NCI-H2107 (cell line): Measurements from ENCODE around the gene IPCEF1.

Experiments
- DNase-seq: peaks from one replicate; lab custom pipeline; 2025; lab: John Stamatoyannopoulos, UW

The IPCEF1 gene, protein sequence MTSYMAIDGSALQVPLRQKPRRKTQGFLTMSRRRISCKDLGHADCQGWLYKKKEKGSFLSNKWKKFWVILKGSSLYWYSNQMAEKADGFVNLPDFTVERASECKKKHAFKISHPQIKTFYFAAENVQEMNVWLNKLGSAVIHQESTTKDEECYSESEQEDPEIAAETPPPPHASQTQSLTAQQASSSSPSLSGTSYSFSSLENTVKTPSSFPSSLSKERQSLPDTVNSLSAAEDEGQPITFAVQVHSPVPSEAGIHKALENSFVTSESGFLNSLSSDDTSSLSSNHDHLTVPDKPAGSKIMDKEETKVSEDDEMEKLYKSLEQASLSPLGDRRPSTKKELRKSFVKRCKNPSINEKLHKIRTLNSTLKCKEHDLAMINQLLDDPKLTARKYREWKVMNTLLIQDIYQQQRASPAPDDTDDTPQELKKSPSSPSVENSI

DNA sequence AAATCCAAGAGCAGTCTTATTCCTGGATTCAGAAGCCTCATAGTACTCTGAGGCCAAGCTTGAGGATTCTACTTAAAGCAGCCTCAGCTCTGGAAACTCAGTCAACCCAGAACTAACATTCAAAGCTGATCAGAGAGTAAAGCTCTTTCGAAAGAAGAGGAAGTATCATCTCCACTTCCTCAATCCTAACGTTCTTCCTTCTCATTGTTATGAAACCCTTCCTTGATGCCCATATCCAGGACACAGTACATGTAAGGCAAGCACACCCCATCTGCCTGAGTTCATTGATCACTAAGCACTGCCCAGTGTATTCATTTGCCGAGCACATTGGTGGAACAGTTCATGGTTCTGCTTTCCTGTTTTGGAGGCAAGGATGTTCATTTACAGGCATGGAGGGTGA is at the start of gene IPCEF1:
Gene IPCEF1, minus strand, starts transcription at position 114 of the 400 bp plus-strand sequence. CDS start 90,856 bp downstream, outside the sequence.
- no peak for DNase-seq

DNA sequence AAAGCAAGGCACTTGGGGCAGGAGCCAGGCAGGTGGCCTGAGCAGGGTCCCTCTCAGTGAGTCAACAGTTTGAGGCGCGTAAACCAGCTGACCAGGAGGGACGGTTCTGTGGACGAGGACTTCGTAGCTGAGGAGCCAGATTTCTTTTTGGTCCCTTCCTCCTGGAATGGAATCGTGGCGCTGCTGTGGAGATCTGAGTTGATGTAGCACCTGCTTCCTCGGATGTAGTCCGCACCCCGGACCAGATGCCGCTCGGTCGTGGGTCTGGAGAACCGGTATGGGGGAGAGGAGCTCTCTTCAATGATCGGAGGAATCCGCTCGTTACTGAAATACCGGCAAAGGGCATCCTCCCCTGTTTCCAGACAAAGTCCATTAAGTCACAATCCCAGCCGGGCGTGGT is 49.7 kb upstream of the IPCEF1 start:
- DNase-seq, result no peak

DNA sequence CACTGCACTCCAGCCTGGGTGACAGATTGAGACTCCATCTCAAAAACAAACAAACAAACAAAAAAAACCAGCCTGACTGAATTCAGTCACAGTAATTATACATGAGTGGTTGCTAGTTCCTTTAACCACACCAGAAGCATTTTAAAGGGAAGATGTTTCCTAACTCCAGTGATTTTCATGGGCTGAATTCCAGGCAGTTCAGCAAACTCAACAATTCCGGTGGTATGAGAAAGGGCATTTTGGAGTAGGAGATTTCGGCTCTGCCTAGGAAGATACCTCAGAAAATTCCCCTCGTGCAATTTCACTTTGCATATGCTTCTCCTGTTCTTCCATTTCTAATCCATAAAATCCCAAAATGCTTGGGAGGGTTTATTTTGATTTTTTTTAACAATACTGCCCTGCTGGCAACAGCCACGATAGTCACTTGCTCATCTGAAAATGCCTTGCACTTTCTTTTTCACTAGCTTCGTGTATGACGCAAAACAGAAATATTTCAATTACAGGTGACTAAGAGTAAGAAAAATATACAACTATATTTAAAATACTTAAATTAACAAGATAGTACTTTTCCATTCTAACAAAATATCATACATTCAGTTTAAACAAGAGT is 48.3 kb upstream of the IPCEF1 start:
- no peak for DNase-seq

DNA sequence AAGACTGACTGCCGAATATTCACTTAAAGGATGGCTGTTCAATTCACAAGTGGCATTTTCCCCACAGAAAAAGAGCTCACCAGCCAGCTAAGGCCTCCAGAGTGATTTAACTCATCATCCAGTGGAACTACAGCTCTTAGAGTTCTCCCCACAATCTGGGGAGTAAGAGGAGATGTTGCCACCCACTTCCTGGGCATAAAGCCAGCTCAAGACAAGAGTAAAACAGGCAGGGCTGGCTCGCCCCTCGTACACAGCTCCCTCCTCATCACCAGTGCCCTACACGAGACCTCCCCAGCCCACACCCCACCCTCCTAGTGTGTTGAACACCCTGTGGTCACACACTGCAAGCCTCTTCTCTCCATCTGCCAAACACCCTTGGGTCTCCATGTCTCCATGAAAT is 47.2 kb upstream of the IPCEF1 start:
- DNase-seq, result peak; percentile 46

DNA sequence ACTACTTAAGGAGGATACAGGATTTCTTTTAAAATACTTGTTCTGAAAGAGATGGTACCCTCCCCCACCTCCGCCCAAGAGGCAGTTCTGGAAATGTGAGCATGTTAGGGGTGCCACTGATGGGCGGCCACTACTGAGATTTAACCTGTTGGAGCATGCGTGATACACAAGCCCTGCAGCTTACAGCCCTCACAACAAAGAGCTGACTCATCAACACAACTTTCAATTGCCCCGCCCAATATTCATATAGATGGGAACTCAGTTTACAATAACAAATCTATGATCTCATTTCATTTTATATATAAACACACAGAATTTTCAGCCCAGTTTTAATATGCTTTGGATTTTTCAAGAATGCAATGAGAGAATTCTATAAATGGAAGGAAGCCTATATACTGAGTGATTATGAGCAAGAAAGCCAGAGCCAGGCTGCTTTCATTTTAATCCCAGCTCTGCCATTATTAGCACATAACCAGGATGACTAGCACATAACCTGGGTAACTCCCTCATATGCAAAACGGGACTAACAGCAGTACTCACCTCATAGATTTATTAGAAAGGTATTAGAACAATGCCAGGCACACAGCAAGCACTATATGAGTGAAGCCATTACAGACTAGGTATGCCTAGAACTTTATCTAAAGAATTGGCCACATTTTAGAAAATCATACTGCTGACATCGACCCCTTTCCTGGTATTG is 45.6 kb upstream of the IPCEF1 start:
- no peak for DNase-seq

DNA sequence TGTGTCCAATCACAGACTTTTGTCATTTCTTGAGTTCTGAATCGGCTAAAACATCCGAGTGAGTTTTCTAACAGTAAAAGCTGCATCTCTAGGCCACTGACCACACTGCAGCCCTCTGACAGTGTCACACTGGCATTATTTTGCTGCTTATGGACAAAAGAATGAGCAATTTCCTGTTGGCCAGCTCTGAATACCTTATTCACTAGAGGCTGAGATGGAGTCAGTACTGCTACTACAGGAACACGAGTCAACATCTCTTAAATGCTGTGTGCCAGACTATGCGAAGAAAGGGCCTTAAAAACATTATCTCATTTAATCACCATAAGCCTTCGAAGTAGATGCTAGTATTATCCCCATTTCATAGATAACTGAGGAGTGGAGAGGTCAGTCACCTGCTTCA is 42.5 kb upstream of the IPCEF1 start:
- no peak for DNase-seq

DNA sequence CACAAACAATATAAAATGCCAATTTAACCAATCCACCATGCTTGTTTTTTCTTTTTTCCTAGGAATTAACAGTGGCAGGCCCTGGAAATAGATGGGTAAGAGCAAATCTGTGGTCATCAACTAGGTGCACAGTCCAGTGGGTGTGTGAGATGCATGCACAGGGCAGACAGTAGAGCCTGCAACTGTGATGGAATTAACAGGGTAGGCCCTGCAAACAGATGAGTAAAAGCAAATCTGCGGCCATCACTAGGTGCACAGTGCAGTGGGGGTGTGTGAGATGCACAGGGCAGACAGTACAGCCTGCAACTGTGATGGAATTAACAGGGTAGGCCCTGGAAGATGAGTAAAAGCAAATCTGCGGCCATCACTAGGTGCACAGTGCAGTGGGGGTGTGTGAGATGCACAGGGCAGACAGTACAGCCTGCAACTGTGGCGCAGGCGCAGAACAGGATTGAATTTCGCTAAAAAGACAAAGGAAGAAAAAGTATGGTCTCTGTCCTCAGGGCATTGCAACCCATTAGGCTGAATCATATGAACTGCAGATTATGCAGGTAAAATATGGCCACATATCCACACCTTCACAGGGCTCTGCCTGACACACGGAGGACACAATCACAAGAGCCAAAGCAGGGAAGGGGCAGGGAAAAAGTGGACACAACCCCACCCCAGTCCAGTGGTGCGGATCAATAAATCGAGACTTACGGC is 41.0 kb upstream of the IPCEF1 start:
- DNase-seq, result no peak

DNA sequence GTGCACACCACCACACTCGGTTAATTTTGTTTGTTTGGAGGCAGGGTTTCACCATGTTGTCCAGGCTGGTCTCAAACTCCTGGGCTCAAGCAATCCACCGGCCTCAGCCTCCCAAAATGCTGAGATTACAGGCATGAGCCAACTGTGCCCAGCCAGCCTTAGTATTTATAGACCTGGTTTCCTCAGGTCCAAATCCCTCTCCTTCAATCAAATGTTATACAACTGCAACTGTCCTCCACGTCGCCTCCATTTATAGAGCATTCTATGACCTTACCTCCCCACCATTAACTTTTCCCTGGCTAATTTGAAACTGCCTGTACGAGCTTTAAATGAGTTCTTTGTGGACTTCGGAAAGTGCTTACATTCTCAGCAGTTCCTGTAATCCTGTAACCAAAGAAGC is 39.3 kb upstream of the IPCEF1 start:
- no peak for DNase-seq

DNA sequence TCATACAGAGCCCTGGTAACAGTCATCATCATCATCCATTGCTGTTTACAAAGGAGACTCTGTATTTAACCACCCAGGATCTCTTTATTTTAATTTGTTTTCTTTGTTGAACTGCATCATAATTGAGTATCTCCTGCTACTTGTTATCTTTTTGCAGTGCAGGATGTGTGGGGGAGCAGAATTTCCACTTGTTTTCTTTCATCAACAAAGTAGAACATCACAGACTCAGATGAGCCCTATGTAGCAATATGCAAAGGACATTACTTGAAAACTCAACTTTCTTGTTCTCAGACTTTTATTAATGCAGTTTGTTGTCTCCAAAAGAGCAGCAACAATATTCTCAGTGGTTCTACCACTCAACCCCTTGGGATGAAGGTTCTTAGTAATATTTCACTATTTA is 38.7 kb upstream of the IPCEF1 start:
- DNase-seq, result no peak

DNA sequence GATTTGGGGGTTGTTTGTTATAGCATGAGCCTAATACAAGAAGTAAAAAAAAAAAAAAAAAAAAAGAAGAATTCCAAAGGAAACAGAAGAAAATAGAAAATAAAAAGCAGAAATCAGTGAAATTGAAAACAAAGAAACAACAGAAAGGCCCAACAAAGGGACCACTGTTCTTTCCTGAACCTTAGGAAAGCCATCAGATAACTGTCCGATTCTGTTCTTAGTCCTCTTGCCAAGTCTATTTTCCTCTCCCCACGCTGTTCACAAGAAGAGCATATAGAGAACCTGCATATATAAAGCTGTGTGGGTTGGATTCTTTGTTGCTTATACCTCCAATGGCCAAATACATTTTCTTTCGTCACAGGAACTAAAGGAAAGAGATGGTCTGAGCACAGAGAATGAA is 38.0 kb upstream of the IPCEF1 start:
- DNase-seq, result no peak

DNA sequence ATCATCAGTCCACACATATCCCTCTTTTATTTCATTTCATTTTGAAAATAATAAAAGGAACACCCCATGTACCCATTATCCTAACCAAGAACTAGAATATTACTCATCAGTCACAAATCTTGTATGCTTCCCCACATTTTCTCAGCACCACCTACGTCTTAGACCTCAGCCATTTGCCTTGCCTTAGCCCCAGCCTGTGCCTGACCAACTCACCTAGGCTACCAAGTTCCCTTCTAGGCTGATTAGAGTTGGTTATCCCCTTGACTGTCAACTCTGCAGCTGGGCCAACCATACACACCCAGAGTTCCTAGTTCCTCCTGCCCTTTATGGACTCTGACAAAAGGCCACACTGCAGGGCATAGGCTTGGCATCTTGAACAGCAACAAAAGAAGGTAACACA is 33.4 kb upstream of the IPCEF1 start:
- no peak for DNase-seq

DNA sequence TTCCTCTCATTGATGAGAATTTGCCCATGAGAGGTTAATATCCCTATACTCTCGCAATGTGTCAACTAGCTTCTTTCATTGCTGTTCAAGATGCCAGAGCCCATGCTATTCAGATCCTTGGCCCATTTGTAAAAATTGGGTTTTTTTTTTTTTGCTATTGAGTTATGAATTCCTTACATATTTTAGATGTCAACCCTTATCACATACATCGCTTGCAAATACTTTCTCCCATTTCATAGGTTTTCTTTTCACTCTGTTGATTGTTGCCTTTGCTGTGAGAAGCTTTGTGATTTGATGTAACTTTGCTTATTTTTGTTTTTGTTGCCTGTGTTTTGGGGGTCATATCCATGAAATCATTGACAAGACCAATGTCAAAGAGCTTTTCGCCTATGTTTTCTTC is 32.2 kb upstream of the IPCEF1 start:
- no peak for DNase-seq

DNA sequence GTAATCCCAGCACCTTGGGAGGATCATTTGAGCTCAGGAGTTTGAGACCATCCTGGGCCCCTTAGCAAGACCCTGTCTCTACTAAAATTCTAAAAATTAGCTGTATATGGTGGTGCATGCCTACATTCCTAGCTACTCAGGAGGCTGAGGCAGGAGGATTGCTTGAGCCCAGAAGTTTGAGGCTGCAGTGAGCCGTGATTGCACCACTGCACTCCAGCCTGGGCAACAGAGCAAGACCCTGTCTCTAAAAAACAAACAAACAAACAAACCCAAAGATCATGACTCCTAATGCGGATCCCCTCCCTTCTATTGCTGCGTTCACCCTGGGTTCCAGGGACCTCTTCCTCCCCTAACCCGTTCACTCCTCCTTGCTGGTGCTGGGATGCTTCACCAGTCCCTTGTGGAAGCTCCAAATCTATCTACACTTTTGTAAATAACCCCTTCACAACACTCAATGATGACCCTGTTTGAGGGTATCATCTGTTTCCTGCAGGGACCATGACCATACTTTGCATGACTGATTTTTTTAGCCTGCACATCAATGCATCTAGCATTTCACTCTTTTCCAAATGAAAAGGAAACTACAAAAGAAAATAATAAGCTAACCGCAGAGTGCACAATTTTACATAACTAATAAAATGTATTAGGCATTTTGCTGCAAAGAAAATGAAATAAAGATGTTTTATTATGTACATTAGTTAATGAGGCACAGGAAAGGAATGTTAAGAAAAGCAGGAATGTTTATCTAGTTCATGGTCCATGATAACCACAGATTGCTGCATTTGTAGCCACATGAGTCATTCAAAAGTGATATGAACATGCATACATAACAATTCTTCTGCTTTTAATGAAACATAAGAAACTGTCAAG is 30.5 kb upstream of the IPCEF1 start:
- no peak for DNase-seq

DNA sequence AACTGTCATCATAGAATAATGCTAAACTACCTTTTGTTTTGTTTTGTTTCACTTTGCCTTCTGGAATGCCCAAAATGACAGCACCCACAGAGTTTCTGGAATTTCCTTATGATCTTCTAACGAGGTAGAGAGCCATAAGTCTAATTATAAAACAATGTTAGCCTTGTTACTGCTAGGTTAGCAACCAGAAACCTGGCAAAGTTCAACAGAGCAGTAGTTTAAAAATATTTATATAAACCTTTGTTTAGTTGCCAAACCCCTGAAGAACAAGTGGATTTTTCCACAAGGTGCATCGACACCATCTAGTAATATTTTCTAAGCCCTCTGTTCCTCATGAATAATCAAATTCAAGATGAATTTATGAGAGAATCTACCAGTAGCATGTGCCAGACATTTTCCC is 27.6 kb upstream of the IPCEF1 start:
- DNase-seq, result no peak

DNA sequence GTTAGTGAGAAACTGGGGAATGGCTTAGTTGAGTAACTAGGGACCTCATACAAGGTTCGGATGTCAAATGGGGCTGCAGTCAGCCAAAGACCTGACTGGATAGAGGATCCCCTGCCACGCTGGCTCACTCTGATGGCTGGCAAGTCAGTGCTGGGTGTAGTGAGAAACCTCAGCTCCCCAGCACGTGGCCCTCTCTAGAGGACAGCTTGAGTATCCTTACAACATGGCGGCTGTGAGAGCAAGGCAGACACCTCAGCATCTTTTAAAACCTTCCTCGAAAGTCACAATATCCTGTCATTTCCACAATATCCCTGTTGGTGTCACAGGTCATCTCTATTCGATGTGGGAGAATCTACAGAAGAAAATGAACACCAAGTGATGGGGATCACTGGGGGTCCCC is 26.7 kb upstream of the IPCEF1 start:
- no peak for DNase-seq

DNA sequence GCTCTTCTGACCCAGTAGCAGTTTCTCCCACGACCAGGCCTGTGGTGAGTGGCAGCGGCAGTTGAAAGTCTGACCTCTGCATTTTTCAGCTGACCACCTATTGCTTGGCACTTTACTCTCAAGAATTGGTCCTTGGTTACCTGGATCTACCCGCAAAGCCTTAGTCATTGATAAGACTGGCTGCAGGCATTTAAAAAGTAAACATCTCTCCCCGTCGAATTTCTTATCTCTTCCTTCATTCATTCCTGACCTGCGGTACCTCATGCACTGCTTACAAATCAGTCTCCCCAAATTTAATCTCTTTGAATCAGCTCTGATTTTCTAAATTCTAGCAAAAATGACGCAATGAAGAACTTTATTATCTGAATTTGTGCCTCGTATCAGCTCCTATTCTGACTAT is 26.1 kb upstream of the IPCEF1 start:
- no peak for DNase-seq

DNA sequence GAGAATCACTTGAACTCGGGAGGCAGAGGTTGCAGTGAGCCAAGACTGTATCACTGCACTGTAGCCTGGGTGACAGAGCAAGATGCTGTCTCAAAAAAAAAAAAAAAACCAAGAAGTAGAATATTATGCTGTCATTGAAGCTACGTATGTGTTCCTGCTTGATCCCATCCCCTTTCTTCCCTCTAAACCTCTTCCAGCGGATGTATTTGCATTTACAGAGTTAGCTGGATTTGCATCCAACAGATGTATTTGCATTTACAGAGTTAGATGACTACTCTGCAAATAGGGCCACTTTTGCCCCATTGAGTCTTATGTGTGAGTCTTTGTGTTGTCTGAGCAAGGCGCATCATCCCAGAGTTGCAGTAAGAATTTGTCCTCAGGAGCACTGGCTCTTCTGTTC is 24.9 kb upstream of the IPCEF1 start:
- no peak for DNase-seq

DNA sequence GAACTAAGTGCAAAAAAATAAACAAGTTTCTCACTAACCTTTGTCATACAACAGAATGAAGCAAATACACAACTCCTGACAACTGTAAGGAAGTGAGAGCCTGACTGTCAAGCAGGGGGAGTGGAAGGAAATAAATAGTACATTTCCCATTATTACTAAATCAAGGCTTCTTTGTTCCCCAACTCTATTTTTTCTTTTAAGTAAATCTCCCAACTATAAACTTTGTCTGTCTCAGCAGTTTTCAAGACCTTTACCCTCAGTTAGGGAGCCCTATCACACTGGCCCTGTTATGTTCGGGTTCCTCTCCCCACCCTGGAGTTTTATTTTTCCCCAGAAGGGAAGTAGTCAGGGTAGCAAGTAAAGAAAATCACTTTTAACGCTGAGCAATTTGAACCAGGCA is 24.1 kb upstream of the IPCEF1 start:
- DNase-seq, result no peak

DNA sequence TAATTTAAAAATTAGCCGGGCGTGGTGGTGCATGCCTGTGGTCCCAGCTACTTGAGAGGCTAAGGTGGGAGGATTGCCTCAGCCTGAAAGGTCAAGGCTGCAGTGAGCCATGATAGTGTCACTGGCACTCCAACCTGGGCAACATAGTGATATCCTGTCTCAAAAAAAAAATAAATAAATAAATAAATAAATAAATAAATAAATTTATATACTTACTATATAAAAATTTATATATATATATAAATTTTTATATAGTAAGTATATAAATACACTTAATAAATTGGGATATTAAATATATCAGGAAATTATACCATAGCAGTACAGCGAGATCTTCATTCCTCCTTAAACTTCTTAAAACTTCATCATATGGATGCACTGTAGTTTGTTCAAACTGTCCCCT is 23.0 kb upstream of the IPCEF1 start:
- no peak for DNase-seq

DNA sequence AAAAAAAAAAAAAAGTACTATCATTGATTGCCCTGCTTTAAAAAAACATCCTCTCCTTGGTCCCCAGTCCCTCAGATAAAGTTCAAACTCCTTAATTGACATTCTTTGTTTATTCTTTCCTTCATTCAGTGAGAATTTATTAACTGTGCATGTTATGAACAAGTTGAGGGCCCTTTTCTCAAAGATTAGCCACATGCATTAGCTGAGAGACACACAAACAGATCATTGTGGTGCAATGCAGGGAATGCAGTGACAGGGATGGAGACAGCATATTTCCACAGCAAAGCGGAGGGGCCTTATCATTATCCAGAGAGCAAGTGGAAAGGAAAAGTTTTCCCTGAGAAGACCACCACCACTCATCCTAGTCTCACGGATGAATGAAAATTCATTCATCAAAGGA is 21.9 kb upstream of the IPCEF1 start:
- no peak for DNase-seq

DNA sequence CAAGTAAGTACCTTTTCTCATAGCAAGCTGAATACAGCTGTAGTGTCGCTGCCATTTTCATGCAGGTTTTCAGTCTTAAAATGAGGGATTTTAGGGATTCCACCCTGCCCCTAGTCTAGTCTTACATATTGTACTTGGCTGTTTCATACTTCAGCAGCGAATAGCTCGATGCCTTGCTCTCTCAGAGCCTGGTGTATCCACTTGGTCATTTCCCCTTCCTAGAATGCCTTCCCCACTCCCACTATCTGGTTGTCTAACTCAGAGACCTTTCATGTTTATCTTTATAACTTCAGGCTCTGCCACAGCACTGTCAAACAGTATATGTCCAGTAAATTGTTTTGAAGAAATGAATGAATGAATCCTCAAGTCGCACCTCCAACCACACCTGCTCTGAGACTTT is 21.1 kb upstream of the IPCEF1 start:
- DNase-seq, result no peak

DNA sequence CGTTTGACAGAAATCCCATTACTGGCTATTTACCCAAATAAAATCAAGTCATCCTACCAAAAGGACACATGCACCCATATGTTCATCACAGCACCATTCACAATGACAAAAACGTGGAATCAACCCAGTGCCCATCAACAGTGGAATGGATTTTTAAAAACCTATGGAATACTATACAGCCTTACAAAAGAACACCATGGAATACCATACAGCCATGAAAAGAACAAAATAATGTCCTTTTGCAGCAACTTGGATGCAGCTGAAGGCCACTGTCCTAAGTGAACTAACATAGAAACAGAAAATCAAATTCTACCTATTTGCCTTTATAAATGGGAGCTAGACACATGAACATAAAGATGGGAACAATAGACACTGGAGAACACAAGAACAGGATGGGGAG is 17.4 kb upstream of the IPCEF1 start:
- DNase-seq, result no peak
